GM23338 (cell line): ENCODE results near the gene SLAMF9. TPM values are rescaled to one million over a fixed set of nuclear protein-coding genes. Genes with fewer than 3 reads are reported as not detected.

Experiments used
- ATAC-seq: fragments of 200-7000 bp; cut with Tn5 transposase; 3 replicates; pipeline ENCODE4 v1.9.1; 2020
- DNase-seq: peaks from one replicate; pipeline ENCODE4 v3.0.0-alpha.2; 2015; ENCODE audit warnings: low spot score
- H2AFZ ChIP-seq: fragments of 200-600 bp; sonication (generic); 2 replicates; pipeline ENCODE4 v1.8.0; 2016; ENCODE audit warnings: antibody characterized with exemption, mild to moderate bottlenecking, moderate library complexity
- H3F3A ChIP-seq: fragments of 200-600 bp; sonication (generic); replicated peaks from 2 replicates; pipeline ENCODE4 v1.8.0; 2017; ENCODE audit warnings: antibody characterized with exemption, mixed run types, low read depth
- H3K27ac ChIP-seq: fragments of 200-600 bp; sonication (generic); 2 replicates; pipeline ENCODE4 v1.6.1; 2016; ENCODE audit warnings: low read depth
- H3K27me3 ChIP-seq: fragments of 200-600 bp; sonication (generic); 2 replicates; pipeline ENCODE4 v1.8.0; 2016; ENCODE audit warnings: mild to moderate bottlenecking, mixed run types, moderate library complexity; ENCODE audit not compliant: insufficient read depth
- H3K36me3 ChIP-seq: fragments of 200-600 bp; sonication (generic); 2 replicates; pipeline ENCODE4 v1.8.0; 2016; ENCODE audit warnings: mild to moderate bottlenecking; ENCODE audit not compliant: insufficient read depth
- H3K4me1 ChIP-seq: fragments of 200-600 bp; sonication (generic); 2 replicates; pipeline ENCODE4 v1.8.0; 2016; ENCODE audit warnings: mild to moderate bottlenecking, moderate library complexity; ENCODE audit not compliant: insufficient read depth
- H3K4me2 ChIP-seq: fragments of 200-600 bp; sonication (generic); 2 replicates; pipeline ENCODE4 v1.7.1; 2017; ENCODE audit warnings: mixed run types
- H3K4me3 ChIP-seq: fragments of 200-600 bp; sonication (generic); 2 replicates; pipeline ENCODE4 v1.6.1; 2016; ENCODE audit warnings: mixed run types
- H3K79me2 ChIP-seq: fragments of 200-600 bp; sonication (generic); replicated peaks from 2 replicates; pipeline ENCODE4 v1.8.0; 2017; ENCODE audit warnings: mild to moderate bottlenecking; ENCODE audit not compliant: insufficient read depth
- H3K9me2 ChIP-seq: fragments of 200-600 bp; sonication (generic); 2 replicates; pipeline ENCODE4 v1.8.0; 2017; ENCODE audit not compliant: insufficient read depth
- H4K20me1 ChIP-seq: fragments of 200-600 bp; sonication (generic); replicated peaks from 2 replicates; pipeline ENCODE4 v1.8.0; 2017; ENCODE audit warnings: mild to moderate bottlenecking; ENCODE audit not compliant: insufficient read depth
- H3K27ac Mint-ChIP-seq: 2 replicates; pipeline ENCODE4 v1.8.0; 2020; ENCODE audit warnings: inconsistent platforms, mild to moderate bottlenecking, moderate library complexity, mixed read lengths
- H3K27me3 Mint-ChIP-seq: 3 replicates; pipeline ENCODE4 v1.8.0; 2022; ENCODE audit warnings: low read depth, mild to moderate bottlenecking, moderate library complexity, mixed read lengths, inconsistent platforms; ENCODE audit not compliant: insufficient read depth, poor library complexity
- H3K36me3 Mint-ChIP-seq: 3 replicates; pipeline ENCODE4 v1.8.0; 2021; ENCODE audit warnings: low read depth, mild to moderate bottlenecking, inconsistent platforms, moderate library complexity, mixed read lengths
- H3K4me1 Mint-ChIP-seq: 3 replicates; pipeline ENCODE4 v1.8.0; 2020; ENCODE audit warnings: mild to moderate bottlenecking, inconsistent platforms, mixed read lengths
- H3K4me3 Mint-ChIP-seq: 3 replicates; pipeline ENCODE4 v1.8.0; 2021; ENCODE audit warnings: moderate library complexity, mild to moderate bottlenecking, inconsistent platforms, mixed read lengths
- H3K9me3 Mint-ChIP-seq: 3 replicates; pipeline ENCODE4 v1.8.0; 2020; ENCODE audit warnings: moderate library complexity, mild to moderate bottlenecking, inconsistent platforms, mixed read lengths
- CREB1 ChIP-seq: fragments of 250-450 bp; sonication (Bioruptor Pico); IDR thresholded peaks from 2 replicates; pipeline ENCODE4 v1.5.0; 2020; ENCODE audit warnings: low read depth, mild to moderate bottlenecking, moderate library complexity
- CTCF ChIP-seq, 2 experiments: fragments of 200-600 bp in 1 of 2; sonication (generic) in 1 of 2; conservative IDR thresholded peaks; 2 replicates each; pipeline versions ENCODE4 v1.5.1 to v1.6.1; 2016 to 2017; ENCODE audit warnings: antibody characterized with exemption in 2 of 2, low read depth in 2 of 2, mild to moderate bottlenecking in 2 of 2, moderate library complexity in 1 of 2
- EZH2 ChIP-seq: fragments of 200-600 bp; sonication (generic); IDR thresholded peaks from one replicate; pipeline ENCODE4 v1.8.0; 2017; ENCODE audit warnings: antibody characterized with exemption, mild to moderate bottlenecking, low read depth; ENCODE audit not compliant: unreplicated experiment
- EZH2phosphoT487 ChIP-seq: fragments of 200-600 bp; sonication (generic); IDR thresholded peaks from one replicate; pipeline ENCODE4 v1.8.1; 2018; ENCODE audit warnings: antibody characterized with exemption; ENCODE audit not compliant: unreplicated experiment
- JUNB ChIP-seq: IDR thresholded peaks from one replicate; pipeline ENCODE4 v1.6.1; 2016; ENCODE audit warnings: antibody characterized with exemption; ENCODE audit not compliant: unreplicated experiment
- NANOG ChIP-seq: IDR thresholded peaks from 2 replicates; pipeline ENCODE4 v1.6.1; 2016; ENCODE audit warnings: antibody characterized with exemption, borderline replicate concordance
- POLR2AphosphoS5 ChIP-seq: IDR thresholded peaks from 2 replicates; pipeline ENCODE4 v1.6.1; 2016; ENCODE audit warnings: antibody characterized with exemption, low read depth
- REST ChIP-seq: IDR thresholded peaks from one replicate; pipeline ENCODE4 v1.6.1; 2018; ENCODE audit warnings: antibody characterized with exemption; ENCODE audit not compliant: unreplicated experiment
- STAT1 ChIP-seq: IDR thresholded peaks from one replicate; pipeline ENCODE4 v1.6.1; 2016; ENCODE audit warnings: antibody characterized with exemption; ENCODE audit not compliant: unreplicated experiment
- ZNF114 ChIP-seq: fragments of 250-450 bp; sonication (Bioruptor Pico); IDR thresholded peaks from 2 replicates; pipeline ENCODE4 v1.5.0; 2020; ENCODE audit warnings: mild to moderate bottlenecking, moderate library complexity
- ZNF331 ChIP-seq: fragments of 250-450 bp; sonication (Bioruptor Pico); IDR thresholded peaks from 2 replicates; pipeline ENCODE4 v1.5.0; 2020; ENCODE audit warnings: low read depth, mild to moderate bottlenecking, moderate library complexity
- polyA plus RNA-seq: library from polyadenylated mRNA; unstranded; fragments of >200 nt; fragmentation: Nextera tagmentation; extraction: Ambion mirVana; gene quantifications from 2 replicates; pipeline ENCODE4 v1.2.1, GENCODE V29; 2016
- total RNA-seq: library from RNA; depleted of rRNA; stranded (reverse); fragments of >200 nt; shearing (Covaris generic); gene quantifications from 2 replicates; pipeline ENCODE4 v1.2.3, GENCODE V29; 2014
- TF ChIP-seq, protein P1 (sequence below): IDR thresholded peaks from 2 replicates; pipeline ENCODE4 v1.6.1; 2016; ENCODE audit warnings: antibody characterized with exemption

The SLAMF9 gene
- total and polyA plus RNA-seq, 2 experiments from 2014 or later, result not detected

DNA sequence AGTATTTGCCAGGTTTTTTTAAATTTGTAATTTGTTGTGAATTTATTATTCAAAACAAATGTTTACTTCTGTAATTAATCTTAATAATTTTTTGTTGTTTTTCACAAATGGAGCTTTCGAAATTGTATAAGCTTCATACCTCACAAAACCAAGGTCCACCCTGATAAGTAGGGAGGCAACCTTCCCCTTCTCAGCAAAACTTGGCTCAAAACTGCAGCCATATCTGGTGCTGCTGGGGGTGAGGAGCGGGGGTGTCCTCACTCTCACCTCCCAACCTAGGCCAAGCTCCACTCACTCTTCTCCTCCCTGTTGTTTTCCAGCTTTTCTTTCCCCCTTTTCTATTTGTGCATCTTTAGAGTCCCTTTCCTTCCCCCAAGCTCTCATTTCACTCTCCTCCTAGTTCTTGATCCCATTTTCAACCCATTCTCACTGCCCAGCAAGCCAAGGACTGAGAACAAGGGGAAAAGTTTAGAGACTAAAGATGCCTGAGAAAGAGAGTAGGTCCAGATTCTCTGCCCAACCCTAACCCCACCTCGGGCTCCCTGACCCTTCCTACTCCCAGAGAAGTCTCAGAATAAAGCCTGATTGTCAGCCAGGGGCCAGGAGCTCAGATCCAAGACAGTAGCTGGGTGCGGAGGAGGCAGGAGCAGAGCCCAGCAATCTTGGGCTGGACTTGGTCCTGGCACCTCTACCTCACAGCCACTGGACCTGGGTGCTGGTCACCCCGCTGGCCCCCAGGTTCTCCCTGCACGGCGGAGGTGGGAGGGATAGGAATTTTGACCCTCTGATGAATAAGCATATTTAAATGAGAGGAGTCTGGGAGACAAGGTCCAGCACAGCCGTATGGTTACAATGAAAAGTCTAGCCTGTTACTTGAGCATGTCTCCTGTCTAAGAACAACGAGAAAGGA, 45.8 kb downstream of the SLAMF9 start (continued):
- TF ChIP-seq JUNB, result no peak

DNA sequence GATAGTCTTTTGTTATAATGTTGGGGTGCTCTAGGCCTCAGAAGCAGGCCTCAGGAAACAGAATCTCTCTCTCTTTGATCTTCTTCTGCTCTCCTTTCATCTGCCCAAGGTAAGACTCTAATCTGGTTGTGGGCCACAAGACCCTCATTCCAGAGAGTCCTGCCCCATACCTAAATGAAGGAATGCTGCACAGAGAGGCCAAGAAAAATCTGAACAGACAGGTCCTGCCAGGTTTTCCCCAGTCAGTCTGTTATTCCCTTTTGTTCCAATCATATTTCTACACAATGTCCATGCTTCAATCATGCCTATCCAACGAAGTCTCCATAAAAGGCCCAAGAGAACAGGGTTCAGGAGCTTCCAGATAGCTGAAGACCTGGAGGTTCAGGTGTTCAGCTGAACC, 47.1 kb downstream of the SLAMF9 start:
- Mint-ChIP-seq H3K27me3 (peaks cover 13% of the 10 kb centered on the region), H3K27ac (no peak overlapping the region), H3K4me3 (no peak overlapping the region), H3K4me1 (peaks cover 19% of the 10 kb centered on the region), H3K9me3 (peaks cover 7% of the 10 kb centered on the region; the same call in 2 of the 3 replicates), H3K36me3 (peaks cover 3% of the 10 kb centered on the region; the same call in 1 of the 3 replicates)
- Histone ChIP-seq H3K79me2 (no peaks in the 10 kb centered on the region), H3K4me1 (peaks cover 23% of the 10 kb centered on the region), H3K27ac (no peak overlapping the region), H3K4me3 (no peak overlapping the region), H3K27me3 (no peaks in the 10 kb centered on the region), H3K4me2 (no peak overlapping the region), H3K36me3 (no peaks in the 10 kb centered on the region), H4K20me1 (no peaks in the 10 kb centered on the region), H3F3A (no peaks in the 10 kb centered on the region), H3K9me2 (no peaks in the 10 kb centered on the region), H2AFZ (no peak overlapping the region)
- ATAC-seq, result no peak
- no peak for DNase-seq
- no peak for TF ChIP-seq JUNB
- TF ChIP-seq, protein P1, sequence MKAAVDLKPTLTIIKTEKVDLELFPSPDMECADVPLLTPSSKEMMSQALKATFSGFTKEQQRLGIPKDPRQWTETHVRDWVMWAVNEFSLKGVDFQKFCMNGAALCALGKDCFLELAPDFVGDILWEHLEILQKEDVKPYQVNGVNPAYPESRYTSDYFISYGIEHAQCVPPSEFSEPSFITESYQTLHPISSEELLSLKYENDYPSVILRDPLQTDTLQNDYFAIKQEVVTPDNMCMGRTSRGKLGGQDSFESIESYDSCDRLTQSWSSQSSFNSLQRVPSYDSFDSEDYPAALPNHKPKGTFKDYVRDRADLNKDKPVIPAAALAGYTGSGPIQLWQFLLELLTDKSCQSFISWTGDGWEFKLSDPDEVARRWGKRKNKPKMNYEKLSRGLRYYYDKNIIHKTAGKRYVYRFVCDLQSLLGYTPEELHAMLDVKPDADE, result no peak
- TF ChIP-seq EZH2phosphoT487, result no peak
- TF ChIP-seq CREB1 (CRISPR knock-in tag), result no peak
- no peak for TF ChIP-seq STAT1
- no peak for TF ChIP-seq CTCF (conservative IDR thresholded peaks at IDR 0.05; ENCODE audit: low read depth in 2 of 2)
- no peak for TF ChIP-seq EZH2
- TF ChIP-seq POLR2AphosphoS5, result no peak
- no peak for TF ChIP-seq NANOG
- no peak for TF ChIP-seq REST
- no peak for TF ChIP-seq ZNF331 (CRISPR knock-in tag)
- no peak for TF ChIP-seq ZNF114 (CRISPR knock-in tag)
